C4-2B (cell line): Measurements from ENCODE around the gene UBL5.

Experiments
- CTCF ChIP-seq: fragments of 450-650 bp; conservative IDR thresholded peaks from 2 replicates; pipeline ENCODE4 v1.5.1; 2017; ENCODE audit warnings: mild to moderate bottlenecking
- ZFX ChIP-seq: fragments of 450-650 bp; IDR thresholded peaks from 2 replicates; pipeline ENCODE4 v1.6.1; 2017

- TF ChIP-seq CTCF (no peak; the same call in 1 of the 2 replicates), ZFX (no peak)
These were observed 7.2 kb downstream of the UBL5 start, which contains the start of gene PIN1 for GRCh38 chr19:9834726-9835506.
